Transverse colon (tissue), 4 donors: Measurements from ENCODE around the gene SP2. TPM values are rescaled to one million over a fixed set of nuclear protein-coding genes. Genes with fewer than 3 reads are reported as not detected.
A peak's percentile ranks its signal among the peaks of the same experiment; 100 is the strongest.

Experiments used
- DNase-seq: peaks from one replicate; pipeline ENCODE4 v3.0.0-alpha.2; 2019
- H3K27ac ChIP-seq, 4 donors: fragments of 200-600 bp; sonication (generic); 2 replicates each; pipeline ENCODE4 v1.5.1; 2016 to 2018; ENCODE audit warnings: inconsistent platforms in 4 of 4
- H3K27me3 ChIP-seq: fragments of 200-600 bp; sonication (generic); 2 replicates; pipeline ENCODE4 v1.5.1; 2017; ENCODE audit warnings: inconsistent platforms
- H3K36me3 ChIP-seq, 4 donors: fragments of 200-600 bp; sonication (generic); 2 replicates each; pipeline ENCODE4 v1.5.1; 2017 to 2019; ENCODE audit warnings: inconsistent platforms in 4 of 4
- H3K4me1 ChIP-seq, 4 donors: fragments of 200-600 bp; sonication (generic); 2 replicates each; pipeline ENCODE4 v1.5.1; 2017 to 2020; ENCODE audit warnings: inconsistent platforms in 4 of 4
- H3K4me3 ChIP-seq, 4 donors: fragments of 200-600 bp; sonication (generic); 1 replicate in 1 of 4; 2 replicates in 3 of 4; pipeline versions ENCODE4 v1.5.1 to v1.6.1; 2017 to 2019; ENCODE audit warnings: inconsistent platforms in 4 of 4
- H3K9me3 ChIP-seq, 2 donors: fragments of 200-600 bp; sonication (generic); 2 replicates each; pipeline ENCODE4 v1.5.1; 2017 to 2019; ENCODE audit warnings: inconsistent platforms in 2 of 2
- EP300 ChIP-seq: sonication (generic); formaldehyde crosslinking; IDR thresholded peaks from one replicate; pipeline ENCODE4 v1.6.1; 2017; ENCODE audit warnings: antibody characterized with exemption, low read depth
- POLR2A ChIP-seq: fragments of 450-650 bp; IDR thresholded peaks from one replicate; pipeline ENCODE4 v1.6.1; 2016; ENCODE audit warnings: antibody characterized with exemption, mild to moderate bottlenecking, moderate library complexity
- POLR2AphosphoS5 ChIP-seq, 3 donors: sonication (generic); formaldehyde crosslinking; IDR thresholded peaks; one replicate each; pipeline ENCODE4 v1.6.1; 2016; ENCODE audit warnings: antibody characterized with exemption in 3 of 3
- WGBS, 2 donors: methylation state at CpG; one replicate each; pipeline ENCODE4 v1.1.5; 2018; ENCODE audit warnings: low coverage in 1 of 2; 5-methylcytosine and 5-hydroxymethylcytosine counted together
- in situ Hi-C, 4 donors: fragments of 200-750 bp; cut with MboI; loops; one replicate each; pipeline versions ENCODE4 v1.15.0 to v1.15.1; 2017; ENCODE audit warnings: low sequenced_read_pairs in 3 of 4, low pct_ligation_motif_present in 1 of 4, low pct_unique_long_range_greater_than_20kb in 1 of 4
- intact Hi-C: fragments of 100-400 bp; cut with DNase I; formaldehyde crosslinking; loops from one replicate; pipeline ENCODE4 v1.15.1; 2023; ENCODE audit warnings: low total_unique reads
- total RNA-seq, 4 donors: library from RNA; depleted of rRNA; stranded (reverse); fragments of >200 nt; gene quantifications; one replicate each; pipeline ENCODE4 v1.1.0, GENCODE V29; 2016
- TF ChIP-seq, protein P1 (sequence below), 5 experiments: fragments of 200-600 bp in 3 of 5; fragments of 450-650 bp in 2 of 5; sonication (generic) in 3 of 5; IDR thresholded peaks; 1 replicate in 2 of 5; 2 replicates in 3 of 5; pipeline ENCODE4 v1.5.1; 2016 to 2017; ENCODE audit warnings: antibody characterized with exemption in 5 of 5, inconsistent platforms in 3 of 5, mild to moderate bottlenecking in 2 of 5, moderate library complexity in 1 of 5

Gene SP2
- total RNA-seq, 4 donors from 2014 or later = 8.3 to 22.1 (median 17.4) TPM

DNA sequence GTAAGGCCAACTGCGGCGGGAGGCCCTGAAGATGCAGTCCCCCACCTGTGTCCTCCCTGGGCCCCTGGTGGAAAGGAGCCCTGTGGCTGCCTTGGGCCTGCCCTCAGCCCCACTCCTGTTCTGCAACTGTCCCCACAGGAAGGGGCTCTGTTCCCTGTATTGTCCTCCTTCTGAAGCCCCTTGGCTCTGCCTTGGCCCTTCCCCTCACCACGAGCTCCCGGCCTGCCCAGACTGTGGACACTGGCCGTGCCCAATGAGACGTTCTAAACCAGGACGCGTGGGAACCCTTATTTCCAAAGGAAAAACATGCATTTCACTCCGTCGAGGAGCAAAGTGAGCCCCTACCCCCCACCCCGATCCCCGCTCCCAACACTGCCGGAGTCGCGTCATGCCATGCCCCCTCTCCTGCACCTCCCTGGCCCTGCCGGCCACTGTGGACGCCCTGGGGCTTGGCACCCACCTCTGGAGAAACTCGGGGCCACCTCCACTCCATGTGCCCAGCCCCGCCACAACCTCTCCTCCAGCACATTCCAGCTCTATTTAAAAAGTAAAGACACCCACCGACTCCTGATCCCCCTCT, 31.9 kb downstream of the SP2 start:
- TF ChIP-seq EP300 (no peak), POLR2A (no peak), POLR2AphosphoS5 (IDR thresholded peaks at IDR 0.05) (no peak)
- TF ChIP-seq, protein P1, sequence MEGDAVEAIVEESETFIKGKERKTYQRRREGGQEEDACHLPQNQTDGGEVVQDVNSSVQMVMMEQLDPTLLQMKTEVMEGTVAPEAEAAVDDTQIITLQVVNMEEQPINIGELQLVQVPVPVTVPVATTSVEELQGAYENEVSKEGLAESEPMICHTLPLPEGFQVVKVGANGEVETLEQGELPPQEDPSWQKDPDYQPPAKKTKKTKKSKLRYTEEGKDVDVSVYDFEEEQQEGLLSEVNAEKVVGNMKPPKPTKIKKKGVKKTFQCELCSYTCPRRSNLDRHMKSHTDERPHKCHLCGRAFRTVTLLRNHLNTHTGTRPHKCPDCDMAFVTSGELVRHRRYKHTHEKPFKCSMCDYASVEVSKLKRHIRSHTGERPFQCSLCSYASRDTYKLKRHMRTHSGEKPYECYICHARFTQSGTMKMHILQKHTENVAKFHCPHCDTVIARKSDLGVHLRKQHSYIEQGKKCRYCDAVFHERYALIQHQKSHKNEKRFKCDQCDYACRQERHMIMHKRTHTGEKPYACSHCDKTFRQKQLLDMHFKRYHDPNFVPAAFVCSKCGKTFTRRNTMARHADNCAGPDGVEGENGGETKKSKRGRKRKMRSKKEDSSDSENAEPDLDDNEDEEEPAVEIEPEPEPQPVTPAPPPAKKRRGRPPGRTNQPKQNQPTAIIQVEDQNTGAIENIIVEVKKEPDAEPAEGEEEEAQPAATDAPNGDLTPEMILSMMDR (IDR thresholded peaks at IDR 0.05) = no peak
- H3K27ac ChIP-seq = no peak overlapping the region
- no peaks in the 10 kb centered on the region for H3K4me1 ChIP-seq
- no peaks in the 10 kb centered on the region for H3K9me3 ChIP-seq
- 96 to 98% methylated on average over 9 to 18 of the region's 20 CpGs for WGBS, 2 donors
- H3K4me3 ChIP-seq = no peak overlapping the region
- in situ Hi-C loops (no loop called here), intact Hi-C loops (no loop called here)
- DNase-seq = no peak
- no peaks in the 10 kb centered on the region for H3K27me3 ChIP-seq
- peaks cover 0 to 39% (median 16%) of the 10 kb centered on the region in 4 donors for H3K36me3 ChIP-seq

DNA sequence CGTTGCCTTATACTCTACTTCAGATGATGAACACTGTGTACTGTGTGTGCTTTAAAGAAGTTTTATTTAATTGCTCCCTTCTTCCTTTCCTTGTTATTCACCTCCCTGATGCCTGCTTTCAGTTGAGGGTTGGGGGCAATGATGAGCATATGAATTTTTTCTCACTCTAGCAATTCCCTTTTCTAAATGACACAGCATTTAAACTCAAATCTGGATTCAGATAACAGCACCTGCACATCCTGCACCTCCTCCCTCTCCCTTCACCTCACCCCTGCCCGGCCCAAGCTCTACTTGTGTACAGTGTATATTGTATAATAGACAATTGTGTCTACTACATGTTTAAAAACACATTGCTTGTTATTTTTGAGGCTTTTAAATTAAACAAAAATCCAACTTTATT, 32.4 kb downstream of the SP2 start:
- TF ChIP-seq EP300 (no peak), POLR2A (no peak), POLR2AphosphoS5 (IDR thresholded peaks at IDR 0.05) (no peak)
- TF ChIP-seq, protein P1 (IDR thresholded peaks at IDR 0.05) = no peak
- 77 to 81% methylated on average over 2 of the region's 2 CpGs for WGBS, 2 donors
- H3K9me3 ChIP-seq = no peaks in the 10 kb centered on the region
- DNase-seq = no peak
- in situ Hi-C loops (no loop called here), intact Hi-C loops (no loop called here)
- H3K4me3 ChIP-seq = no peak overlapping the region
- H3K36me3 ChIP-seq = peaks cover 0 to 34% (median 13%) of the 10 kb centered on the region in 4 donors
- H3K4me1 ChIP-seq = no peaks in the 10 kb centered on the region
- no peak overlapping the region for H3K27ac ChIP-seq
- H3K27me3 ChIP-seq = no peaks in the 10 kb centered on the region

- peak overlapping the region in 1 of 4 donors; percentile 5 for H3K27ac ChIP-seq
- TF ChIP-seq EP300 (no peak), POLR2A (no peak), POLR2AphosphoS5 (IDR thresholded peaks at IDR 0.05) (no peak)
- TF ChIP-seq, protein P1 (IDR thresholded peaks at IDR 0.05) = no peak
- peaks cover 0 to 24% (median 11%) of the 10 kb centered on the region in 4 donors for H3K36me3 ChIP-seq
- no peak overlapping the region for H3K4me3 ChIP-seq
- no peak for DNase-seq
- 68% methylated on average over 10 of the region's 10 CpGs; no CpG with 5 or more reads in 1 of the 2 donors for WGBS, 2 donors
- H3K4me1 ChIP-seq = no peaks in the 10 kb centered on the region
- H3K9me3 ChIP-seq = no peaks in the 10 kb centered on the region
- intact Hi-C loops (no loop called here), in situ Hi-C loops (no loop called here)
- no peaks in the 10 kb centered on the region for H3K27me3 ChIP-seq
These were observed 33.4 kb downstream of the SP2 start for GRCh38 chr17:47929218-47930000.

- Histone ChIP-seq H3K36me3 (peaks cover 0 to 3% (median 1%) of the 10 kb centered on the region in 4 donors), H3K9me3 (no peaks in the 10 kb centered on the region), H3K27me3 (no peaks in the 10 kb centered on the region), H3K4me1 (no peaks in the 10 kb centered on the region), H3K27ac (no peak overlapping the region), H3K4me3 (no peak overlapping the region)
- WGBS, 2 donors = 82 to 83% methylated on average over 2 to 4 of the region's 4 CpGs
- intact Hi-C loops = no loop called here
- TF ChIP-seq POLR2AphosphoS5 (IDR thresholded peaks at IDR 0.05) (no peak), EP300 (no peak), POLR2A (no peak)
- TF ChIP-seq, protein P1 (IDR thresholded peaks at IDR 0.05) = no peak
- in situ Hi-C loops = no loop called here
- DNase-seq = no peak
These were observed 35.8 kb downstream of the SP2 start for GRCh38 chr17:47931848-47932247.
